Endothelial cell of umbilical vein (primary cell): ENCODE data around the gene NEK6.

ENCODE experiments used
- POLR2A ChIP-seq: IDR thresholded peaks from 2 replicates; pipeline ENCODE4 v1.6.1; 2012; ENCODE audit warnings: low read depth, mild to moderate bottlenecking, control low read depth, low read length
- POLR2AphosphoS5 ChIP-seq: IDR thresholded peaks from 2 replicates; pipeline ENCODE4 v1.6.1; 2012; ENCODE audit warnings: low read depth, mild to moderate bottlenecking, control low read depth, low read length, moderate library complexity; ENCODE audit not compliant: insufficient read depth

GRCh38 chr9:124355941-124356744, 98.4 kb downstream of the NEK6 start:
- TF ChIP-seq POLR2A (no peak), POLR2AphosphoS5 (no peak)
